Tibial nerve (tissue), 3 donors: ENCODE results near the gene LXN.

Source experiments
- EP300 ChIP-seq, 2 donors: sonication (generic); formaldehyde crosslinking; IDR thresholded peaks; one replicate each; pipeline ENCODE4 v1.6.1; 2017; ENCODE audit warnings: antibody characterized with exemption in 2 of 2, mild to moderate bottlenecking in 1 of 2
- POLR2A ChIP-seq, 2 donors: fragments of 450-650 bp; IDR thresholded peaks; one replicate each; pipeline ENCODE4 v1.6.1; 2017; ENCODE audit warnings: antibody characterized with exemption in 2 of 2, mild to moderate bottlenecking in 2 of 2, moderate library complexity in 2 of 2

- no peak for TF ChIP-seq POLR2A (IDR thresholded peaks at IDR 0.05)
- no peak for TF ChIP-seq EP300 (IDR thresholded peaks at IDR 0.05)
These were observed 46.6 kb downstream of the LXN start for GRCh38 chr3:158625881-158626280.
